H9 (cell line): ENCODE measurements around the gene DDRGK1. TPM values are rescaled to one million over a fixed set of nuclear protein-coding genes. Genes with fewer than 3 reads are reported as not detected.

Experiments used
- DNase-seq: peaks from one replicate; pipeline ENCODE4 v3.0.0-alpha.2; 2017
- H2AFZ ChIP-seq: one replicate; pipeline ENCODE4 v1.6.1; 2013; ENCODE audit warnings: mild to moderate bottlenecking, low read length, control low read depth, moderate library complexity
- H2AK5ac ChIP-seq: 2 replicates; pipeline ENCODE4 v1.6.1; 2013; ENCODE audit warnings: low read length, control low read depth, mixed read lengths; ENCODE audit not compliant: insufficient read length
- H2BK120ac ChIP-seq: one replicate; pipeline ENCODE4 v1.6.1; 2013; ENCODE audit warnings: low read depth, mild to moderate bottlenecking, low read length, control low read depth, inconsistent platforms; ENCODE audit not compliant: poor library complexity, severe bottlenecking
- H2BK12ac ChIP-seq: 2 replicates; pipeline ENCODE4 v1.6.1; 2013; ENCODE audit warnings: low read length, control low read depth, mixed read lengths, low read depth; ENCODE audit not compliant: insufficient read length
- H2BK15ac ChIP-seq: 2 replicates; pipeline ENCODE4 v1.6.1; 2013; ENCODE audit warnings: low read depth, low read length, control low read depth
- H2BK20ac ChIP-seq: one replicate; pipeline ENCODE4 v1.6.1; 2013; ENCODE audit warnings: low read depth, mild to moderate bottlenecking, low read length, control low read depth, inconsistent platforms; ENCODE audit not compliant: poor library complexity, severe bottlenecking
- H2BK5ac ChIP-seq: 2 replicates; pipeline ENCODE4 v1.6.1; 2013; ENCODE audit warnings: low read length, control low read depth, mixed read lengths; ENCODE audit not compliant: insufficient read length
- H3K14ac ChIP-seq: 2 replicates; pipeline ENCODE4 v1.6.1; 2013; ENCODE audit warnings: low read length, control low read depth; ENCODE audit not compliant: insufficient read depth
- H3K18ac ChIP-seq: 2 replicates; pipeline ENCODE4 v1.6.1; 2013; ENCODE audit warnings: low read depth, mild to moderate bottlenecking, mixed read lengths, low read length, control low read depth; ENCODE audit not compliant: insufficient read length
- H3K23ac ChIP-seq: 2 replicates; pipeline ENCODE4 v1.6.1; 2013; ENCODE audit warnings: low read length, control low read depth, mixed read lengths, low read depth; ENCODE audit not compliant: insufficient read length
- H3K23me2 ChIP-seq: 2 replicates; pipeline ENCODE4 v1.6.1; 2013; ENCODE audit warnings: low read depth, mild to moderate bottlenecking, mixed read lengths, low read length, control low read depth; ENCODE audit not compliant: insufficient read length, poor library complexity, severe bottlenecking
- H3K27ac ChIP-seq: 2 replicates; pipeline ENCODE4 v1.5.1; 2013; ENCODE audit warnings: low read length, control low read depth, mixed read lengths, low read depth; ENCODE audit not compliant: insufficient read length
- H3K27me3 ChIP-seq: 2 replicates; pipeline ENCODE4 v1.6.1; 2013; ENCODE audit warnings: low read length, control low read depth, inconsistent platforms; ENCODE audit not compliant: insufficient read depth
- H3K4ac ChIP-seq: 2 replicates; pipeline ENCODE4 v1.6.1; 2013; ENCODE audit warnings: low read depth, mild to moderate bottlenecking, control low read depth, inconsistent platforms, low read length, moderate library complexity
- H3K4me1 ChIP-seq: 2 replicates; pipeline ENCODE4 v1.6.1; 2013; ENCODE audit warnings: low read length, control low read depth, inconsistent platforms; ENCODE audit not compliant: insufficient read depth
- H3K4me2 ChIP-seq: 2 replicates; pipeline ENCODE4 v1.6.1; 2013; ENCODE audit warnings: low read length, control low read depth, mixed read lengths; ENCODE audit not compliant: insufficient read length, insufficient read depth
- H3K56ac ChIP-seq: 2 replicates; pipeline ENCODE4 v1.6.1; 2013; ENCODE audit warnings: low read depth, mild to moderate bottlenecking, mixed read lengths, low read length, control low read depth; ENCODE audit not compliant: insufficient read length
- H3K79me1 ChIP-seq: 2 replicates; pipeline ENCODE4 v1.6.1; 2013; ENCODE audit warnings: low read depth, mild to moderate bottlenecking, moderate library complexity, low read length, control low read depth, inconsistent platforms; ENCODE audit not compliant: insufficient read depth, poor library complexity, severe bottlenecking
- H3K79me2 ChIP-seq: 2 replicates; pipeline ENCODE4 v1.6.1; 2013; ENCODE audit warnings: low read length, control low read depth, inconsistent platforms; ENCODE audit not compliant: insufficient read depth
- H3K9ac ChIP-seq: 2 replicates; pipeline ENCODE4 v1.6.1; 2013; ENCODE audit warnings: low read length, control low read depth, mixed read lengths; ENCODE audit not compliant: insufficient read length; ENCODE audit errors: extremely low read depth
- H3K9me3 ChIP-seq: one replicate; pipeline ENCODE4 v1.6.1; 2013; ENCODE audit warnings: low read depth, low read length, inconsistent platforms; ENCODE audit not compliant: control insufficient read depth
- H3T11ph ChIP-seq: one replicate; pipeline ENCODE4 v1.6.1; 2013; ENCODE audit warnings: mild to moderate bottlenecking, low read length, control low read depth, inconsistent platforms
- H4K20me1 ChIP-seq: one replicate; pipeline ENCODE4 v1.6.1; 2013; ENCODE audit not compliant: control insufficient read depth, insufficient read length, insufficient read depth
- H4K5ac ChIP-seq: 2 replicates; pipeline ENCODE4 v1.6.1; 2013; ENCODE audit warnings: low read depth, mild to moderate bottlenecking, mixed read lengths, low read length, control low read depth; ENCODE audit not compliant: insufficient read length
- H4K8ac ChIP-seq: replicated peaks from 2 replicates; pipeline ENCODE4 v1.6.1; 2013; ENCODE audit warnings: low read length, control low read depth, mixed read lengths, low read depth; ENCODE audit not compliant: insufficient read length
- H4K91ac ChIP-seq: 2 replicates; pipeline ENCODE4 v1.6.1; 2013; ENCODE audit warnings: low read depth, mild to moderate bottlenecking, moderate library complexity, mixed read lengths, low read length, control low read depth; ENCODE audit not compliant: insufficient read length
- H3K27ac Mint-ChIP-seq, 3 experiments: 2 replicates in 2 of 3; 3 replicates in 1 of 3; pipeline ENCODE4 v1.8.0; 2020 to 2021; ENCODE audit warnings: mixed read lengths in 3 of 3, mild to moderate bottlenecking in 1 of 3, moderate library complexity in 1 of 3
- H3K27me3 Mint-ChIP-seq: 2 replicates; pipeline ENCODE4 v1.8.0; 2021; ENCODE audit warnings: low read depth, mild to moderate bottlenecking, moderate library complexity, mixed read lengths
- H3K36me3 Mint-ChIP-seq, 3 experiments: 2 replicates in 2 of 3; 3 replicates in 1 of 3; pipeline ENCODE4 v1.8.0; 2020 to 2021; ENCODE audit warnings: low read depth in 3 of 3, mixed read lengths in 3 of 3; ENCODE audit not compliant: insufficient read depth in 1 of 3
- H3K4me1 Mint-ChIP-seq, 2 experiments: 2 replicates each; pipeline ENCODE4 v1.8.0; 2020; ENCODE audit warnings: mixed read lengths in 2 of 2
- H3K4me3 Mint-ChIP-seq, 2 experiments: 2 replicates in 1 of 2; 3 replicates in 1 of 2; pipeline ENCODE4 v1.8.0; 2020 to 2021; ENCODE audit warnings: mild to moderate bottlenecking in 2 of 2, mixed read lengths in 2 of 2, moderate library complexity in 1 of 2
- H3K9me3 Mint-ChIP-seq, 2 experiments: 2 replicates in 1 of 2; 3 replicates in 1 of 2; pipeline ENCODE4 v1.8.0; 2020; ENCODE audit warnings: mild to moderate bottlenecking in 2 of 2, mixed read lengths in 2 of 2, moderate library complexity in 1 of 2
- WGBS: extraction: QIAGEN DNeasy Blood & Tissue Kit; methylation state at CpG from one replicate; pipeline ENCODE4 v1.1.7; 2013; ENCODE audit warnings: missing lambda C conversion rate, low lambda C conversion rate, mixed read lengths; ENCODE audit not compliant: insufficient read length; ENCODE audit errors: extremely low coverage; 5-methylcytosine and 5-hydroxymethylcytosine counted together
- total RNA-seq: library from RNA; stranded (reverse); gene quantifications from 2 replicates; pipeline ENCODE4 v1.2.1, GENCODE V29; 2021
- TF ChIP-seq, protein P1 (sequence below): fragments of 200-600 bp; sonication (generic); conservative IDR thresholded peaks from 3 replicates; pipeline ENCODE4 v1.8.0; 2021; ENCODE audit warnings: antibody characterized with exemption, mild to moderate bottlenecking

The DDRGK1 gene
- total RNA-seq, 1 experiment from 2014 or later, result 58.1 TPM

DNA sequence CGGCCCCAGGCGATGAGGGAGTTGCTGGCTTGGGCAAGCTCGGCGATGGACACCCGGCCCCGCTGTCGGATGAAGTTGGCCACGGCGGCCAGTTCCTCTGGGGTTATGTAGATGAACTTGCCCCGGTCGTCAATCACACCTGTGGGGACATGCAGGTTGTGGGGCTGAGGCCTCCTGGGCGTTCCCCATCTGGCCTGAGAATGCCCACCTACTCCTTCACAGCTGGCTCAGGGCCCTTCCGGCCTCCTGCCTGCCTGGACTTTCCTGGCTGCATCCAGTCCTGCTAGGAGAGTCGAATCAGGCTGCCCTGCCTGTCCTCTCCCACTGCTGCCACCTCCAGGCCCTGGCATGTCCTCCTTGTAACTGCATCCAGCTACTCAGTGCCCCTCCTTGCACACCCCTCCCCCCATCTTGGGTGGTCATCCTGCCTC is 13.8 kb downstream of the DDRGK1 start:
- Histone ChIP-seq H2BK20ac (no peak overlapping the region), H2BK15ac (no peak overlapping the region), H3K4me1 (no peaks in the 10 kb centered on the region), H3K23me2 (no peaks in the 10 kb centered on the region), H4K20me1 (no peaks in the 10 kb centered on the region), H2BK12ac (no peak overlapping the region), H4K5ac (no peak overlapping the region), H3K9ac (no peak overlapping the region), H3K4ac (no peak overlapping the region), H3K79me2 (no peaks in the 10 kb centered on the region), H2BK120ac (no peak overlapping the region), H3T11ph (no peak overlapping the region), H3K9me3 (no peaks in the 10 kb centered on the region), H3K79me1 (no peaks in the 10 kb centered on the region), H2BK5ac (no peak overlapping the region), H3K27ac (no peak overlapping the region), H3K56ac (no peak overlapping the region), H3K18ac (no peak overlapping the region), H3K27me3 (no peaks in the 10 kb centered on the region), H2AFZ (no peak overlapping the region), H4K8ac (no peak overlapping the region), H3K14ac (no peak overlapping the region), H2AK5ac (no peak overlapping the region), H3K4me2 (no peak overlapping the region), H3K23ac (no peak overlapping the region), H4K91ac (no peak overlapping the region)
- no peak overlapping the region for H3K4me3 Mint-ChIP-seq
- TF ChIP-seq, protein P1, sequence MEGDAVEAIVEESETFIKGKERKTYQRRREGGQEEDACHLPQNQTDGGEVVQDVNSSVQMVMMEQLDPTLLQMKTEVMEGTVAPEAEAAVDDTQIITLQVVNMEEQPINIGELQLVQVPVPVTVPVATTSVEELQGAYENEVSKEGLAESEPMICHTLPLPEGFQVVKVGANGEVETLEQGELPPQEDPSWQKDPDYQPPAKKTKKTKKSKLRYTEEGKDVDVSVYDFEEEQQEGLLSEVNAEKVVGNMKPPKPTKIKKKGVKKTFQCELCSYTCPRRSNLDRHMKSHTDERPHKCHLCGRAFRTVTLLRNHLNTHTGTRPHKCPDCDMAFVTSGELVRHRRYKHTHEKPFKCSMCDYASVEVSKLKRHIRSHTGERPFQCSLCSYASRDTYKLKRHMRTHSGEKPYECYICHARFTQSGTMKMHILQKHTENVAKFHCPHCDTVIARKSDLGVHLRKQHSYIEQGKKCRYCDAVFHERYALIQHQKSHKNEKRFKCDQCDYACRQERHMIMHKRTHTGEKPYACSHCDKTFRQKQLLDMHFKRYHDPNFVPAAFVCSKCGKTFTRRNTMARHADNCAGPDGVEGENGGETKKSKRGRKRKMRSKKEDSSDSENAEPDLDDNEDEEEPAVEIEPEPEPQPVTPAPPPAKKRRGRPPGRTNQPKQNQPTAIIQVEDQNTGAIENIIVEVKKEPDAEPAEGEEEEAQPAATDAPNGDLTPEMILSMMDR, result no peak
- no CpG with 5 or more reads among the region's 14 CpGs for WGBS
- peak overlapping the region in 1 of 3 experiments; percentile 27; a peak in 1 of 7 replicates for H3K27ac Mint-ChIP-seq
- no peaks in the 10 kb centered on the region; a peak in 1 of 4 replicates for H3K4me1 Mint-ChIP-seq
- peak; percentile 43 for DNase-seq
- H3K27me3 Mint-ChIP-seq, result no peaks in the 10 kb centered on the region
- H3K9me3 Mint-ChIP-seq, result no peaks in the 10 kb centered on the region
- H3K36me3 Mint-ChIP-seq, result peaks cover 38 to 61% (median 56%) of the 10 kb centered on the region in 3 experiments
